GM12892 (cell line): Measurements from ENCODE around the gene SNX30.

Source experiments
- POLR2A ChIP-seq: IDR thresholded peaks from 2 replicates; pipeline ENCODE4 v1.6.1; 2011; ENCODE audit warnings: low read depth, low read length, control low read depth
- POLR2AphosphoS5 ChIP-seq: IDR thresholded peaks from 2 replicates; pipeline ENCODE4 v1.6.1; 2011; ENCODE audit warnings: low read depth, low read length, control low read depth

DNA sequence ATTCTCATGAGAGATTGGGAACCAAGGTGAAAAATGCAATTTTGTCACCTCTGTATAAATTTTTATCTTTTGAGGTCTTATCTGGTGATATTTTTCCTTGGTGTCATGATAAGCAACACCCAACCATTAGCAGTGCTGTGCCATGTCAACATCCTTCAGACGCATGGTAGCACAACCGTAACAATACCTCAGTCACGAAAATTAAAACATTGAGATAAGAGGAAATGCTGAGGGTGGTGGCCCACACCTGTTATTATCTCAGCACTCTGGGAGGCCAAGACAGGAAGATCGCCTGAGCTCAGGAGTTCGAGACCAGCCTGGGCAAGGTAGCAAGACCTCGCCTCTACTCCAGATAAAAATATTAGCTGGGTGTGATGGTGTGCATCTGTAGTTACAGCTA is 107.4 kb downstream of the SNX30 start:
- TF ChIP-seq POLR2A (no peak), POLR2AphosphoS5 (no peak)
